Measurements from ENCODE around the gene MPV17. TPM values are rescaled to one million over a fixed set of nuclear protein-coding genes. Genes with fewer than 3 reads are reported as not detected.

The MPV17 gene
- total and polyA plus RNA-seq, 7 donors, result 11.9 to 29.0 (median 14.5) TPM

GRCh38 chr2:27281855-27282559 is 40.9 kb downstream of the MPV17 start, which contains the start of gene TRIM54:
TSS of gene TRIM54 (plus strand) at chr2:27282429. CDS start at chr2:27282732, 303 bp downstream.
- WGBS, 3 donors, result 15 to 25% (median 22%) methylated on average over 5 of the region's 5 CpGs
- Histone ChIP-seq H3K9me3 (no peaks in the 10 kb centered on the region), H3K36me3 (ENCODE audit: insufficient read depth in 1 of 2, low read depth in 1 of 2) (peaks cover 0 to 13% of the 10 kb centered on the region in 2 donors), H3K4me3 (peak within 1 kb of the TSS; percentile 71), H3K27ac (peak within 1 kb of the TSS; percentile 93), H3K27me3 (ENCODE audit: insufficient read depth in 3 of 3, low read length in 2 of 3) (no peaks in the 10 kb centered on the region), H3K4me1 (peaks cover 24% of the 10 kb centered on the region)
- ATAC-seq, result peak; percentile 83 to 91 (median 87)
- no peak for TF ChIP-seq CTCF (IDR thresholded peaks at IDR 0.05)
- intact Hi-C loops (cut with DNase I), result loop anchor here in 1 of 2 donors (10.0 kb wide), 1 partner anchor 187 kb away; no protein-coding TSS in a partner anchor
- peak; percentile 64 to 88 for DNase-seq

- no peak for TF ChIP-seq CTCF (IDR thresholded peaks at IDR 0.05)
- DNase-seq (peak in 1 of 2 donors; percentile 74), ATAC-seq (peak; percentile 62 to 69 (median 66))
- peaks cover 0 to 8% of the 10 kb centered on the region in 2 donors for H3K36me3 ChIP-seq (ENCODE audit: insufficient read depth in 1 of 2, low read depth in 1 of 2)
- peak overlapping the region; percentile 71 for H3K4me3 ChIP-seq
- peaks cover 18% of the 10 kb centered on the region for H3K4me1 ChIP-seq
- no peaks in the 10 kb centered on the region for H3K9me3 ChIP-seq
- no peaks in the 10 kb centered on the region for H3K27me3 ChIP-seq (ENCODE audit: insufficient read depth in 3 of 3, low read length in 2 of 3)
- peak overlapping the region; percentile 93 for H3K27ac ChIP-seq
- WGBS, 3 donors, result 28 to 30% (median 28%) methylated on average over 3 of the region's 3 CpGs
- intact Hi-C loops (cut with DNase I), result loop anchor here in 1 of 2 donors (10.0 kb wide), 1 partner anchor 187 kb away; no protein-coding TSS in a partner anchor
These were observed 41.5 kb downstream of the MPV17 start for GRCh38 chr2:27281442-27281841.

GRCh38 chr2:27280826-27281225 is 42.1 kb downstream of the MPV17 start:
- H3K4me3 ChIP-seq, result peak overlapping the region; percentile 71
- H3K9me3 ChIP-seq, result no peaks in the 10 kb centered on the region
- peak in 3 of 4 donors; percentile 3 to 9 (median 6) for ATAC-seq
- peaks cover 16% of the 10 kb centered on the region for H3K4me1 ChIP-seq
- intact Hi-C loops (cut with DNase I), result loop anchor here in 1 of 2 donors (10.0 kb wide), 1 partner anchor 186 kb away; no protein-coding TSS in a partner anchor
- 28 to 36% (median 29%) methylated on average over 3 of the region's 3 CpGs for WGBS, 3 donors
- TF ChIP-seq CTCF (IDR thresholded peaks at IDR 0.05), result no peak
- H3K36me3 ChIP-seq (ENCODE audit: insufficient read depth in 1 of 2, low read depth in 1 of 2), result peaks cover 0 to 5% of the 10 kb centered on the region in 2 donors
- no peaks in the 10 kb centered on the region for H3K27me3 ChIP-seq (ENCODE audit: insufficient read depth in 3 of 3, low read length in 2 of 3)
- DNase-seq, result no peak
- H3K27ac ChIP-seq, result peak overlapping the region; percentile 93

- Histone ChIP-seq H3K36me3 (ENCODE audit: insufficient read depth in 1 of 2, low read depth in 1 of 2) (no peaks in the 10 kb centered on the region), H3K27me3 (ENCODE audit: insufficient read depth in 3 of 3, low read length in 2 of 3) (no peaks in the 10 kb centered on the region), H3K27ac (no peak overlapping the region), H3K9me3 (no peaks in the 10 kb centered on the region), H3K4me3 (no peak overlapping the region), H3K4me1 (peaks cover 16% of the 10 kb centered on the region)
- TF ChIP-seq CTCF (IDR thresholded peaks at IDR 0.05), result no peak
- ATAC-seq, result no peak
- no peak for DNase-seq
- WGBS, 3 donors, result 73 to 87% (median 86%) methylated on average over 1 of the region's 1 CpG
- intact Hi-C loops (cut with DNase I), result loop anchor here (2.0 to 5.0 kb wide), 3 partner anchors 27 to 181 kb away; partner anchors contain the start of gene CAD (in 1 of the 2)
These were observed 44.9 kb downstream of the MPV17 start for GRCh38 chr2:27278010-27278409.
